ENCODE measurements around the gene UBQLN4. TPM values are rescaled to one million over a fixed set of nuclear protein-coding genes. Genes with fewer than 3 reads are reported as not detected.

Gene UBQLN4
- total RNA-seq, 1 donor from 2014 or later: 30.0 TPM

Other genes with a start within 250 kb of the UBQLN4 start
- 53.0 TPM for gene GON4L, start 196.6 kb downstream of the UBQLN4 start, total RNA-seq
- gene SYT11, start 194.2 kb downstream of the UBQLN4 start, total RNA-seq: 6.1 TPM
- 31.8 TPM for gene RIT1, start 142.4 kb downstream of the UBQLN4 start, total RNA-seq
- 30.7 TPM for gene KHDC4, start 119.4 kb downstream of the UBQLN4 start, total RNA-seq
- gene RXFP4, start 112.2 kb downstream of the UBQLN4 start, total RNA-seq: not detected
- gene ARHGEF2, start 75.3 kb downstream of the UBQLN4 start, total RNA-seq: 150 TPM
- 179 TPM for gene SSR2, start 32.8 kb downstream of the UBQLN4 start, total RNA-seq
- gene LAMTOR2, start 984 bp upstream of the UBQLN4 start, total RNA-seq: 65.5 TPM
- not detected for gene RAB25, start 7.4 kb upstream of the UBQLN4 start, total RNA-seq
- gene MEX3A, start 28.7 kb upstream of the UBQLN4 start, total RNA-seq: 0.58 TPM
- gene LMNA, start 60.9 kb upstream of the UBQLN4 start, total RNA-seq: 901 TPM
- 31.9 TPM for gene SEMA4A, start 99.8 kb upstream of the UBQLN4 start, total RNA-seq
- gene SLC25A44, start 140.3 kb upstream of the UBQLN4 start, total RNA-seq: 34.3 TPM
- 46.4 TPM for gene PMF1, start 159.2 kb upstream of the UBQLN4 start, total RNA-seq
- not detected for gene BGLAP, start 188.4 kb upstream of the UBQLN4 start, total RNA-seq
- 1.4 TPM for gene PAQR6, start 194.3 kb upstream of the UBQLN4 start, total RNA-seq
- gene SMG5, start 229.0 kb upstream of the UBQLN4 start, total RNA-seq: 67.2 TPM
- 1.8 TPM for gene TMEM79, start 230.5 kb upstream of the UBQLN4 start, total RNA-seq
- gene GLMP, start 241.9 kb upstream of the UBQLN4 start, total RNA-seq: 78.3 TPM
- not detected for gene VHLL, start 245.5 kb upstream of the UBQLN4 start, total RNA-seq